HG03064 (cell line): ENCODE results near the gene THBS2.
"Not testable (repeated sequence)": the region's sequence is repeated elsewhere in the genome, so short reads cannot be mapped to it uniquely, and the experiment has no call there.

Source experiments
- ATAC-seq: cut with Tn5 transposase; IDR thresholded peaks from one replicate; pipeline ENCODE4 v1.9.1; 2021; ENCODE audit warnings: low read depth; ENCODE audit not compliant: unreplicated experiment

Gene THBS2

DNA sequence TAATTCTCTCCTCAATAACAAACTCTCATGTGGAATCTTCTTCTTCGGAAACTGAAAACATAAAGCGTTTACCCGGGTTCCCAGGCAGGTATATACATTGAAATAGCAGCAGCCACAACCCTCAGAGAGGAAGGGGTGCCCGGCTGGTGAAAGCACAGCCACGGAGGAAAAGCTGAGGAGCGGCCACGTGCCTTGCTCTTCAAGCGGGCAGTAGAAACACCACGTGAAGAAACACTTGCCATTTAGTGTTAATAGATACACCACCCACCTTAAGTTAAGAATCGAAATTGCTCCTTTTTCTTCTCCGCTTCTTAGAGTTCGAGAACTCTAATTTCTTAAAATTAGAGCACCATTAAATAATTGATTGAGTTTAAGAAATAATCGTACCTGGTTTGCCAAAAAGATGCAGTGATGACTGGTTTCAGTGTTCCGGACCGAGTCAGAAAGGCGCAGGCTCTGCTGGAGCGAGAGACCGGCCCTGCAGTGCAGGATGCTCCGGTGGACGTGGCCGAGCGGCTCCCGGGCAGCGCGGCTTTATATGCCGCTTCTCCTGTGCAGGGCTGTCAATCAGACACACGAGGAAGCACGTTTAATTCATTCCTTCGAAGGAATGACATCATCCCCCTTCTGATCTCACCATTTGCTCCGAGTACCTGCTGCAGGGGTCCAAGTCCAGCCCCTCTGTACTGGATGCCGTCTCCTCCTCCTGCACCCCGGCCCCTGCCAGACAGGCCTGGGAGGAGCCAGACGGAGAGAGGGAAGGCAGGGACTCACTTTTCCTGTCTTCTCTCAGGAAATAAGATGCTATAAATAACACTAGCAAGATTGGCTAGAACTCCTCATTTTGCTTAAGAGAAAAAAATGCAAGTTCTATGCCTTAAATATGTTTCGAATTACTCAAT, at the start of gene THBS2:
THBS2 (minus strand) TSS at position 510 of the 902 bp plus-strand sequence. CDS start 3,062 bp downstream, outside the sequence.
- ATAC-seq: no peak

DNA sequence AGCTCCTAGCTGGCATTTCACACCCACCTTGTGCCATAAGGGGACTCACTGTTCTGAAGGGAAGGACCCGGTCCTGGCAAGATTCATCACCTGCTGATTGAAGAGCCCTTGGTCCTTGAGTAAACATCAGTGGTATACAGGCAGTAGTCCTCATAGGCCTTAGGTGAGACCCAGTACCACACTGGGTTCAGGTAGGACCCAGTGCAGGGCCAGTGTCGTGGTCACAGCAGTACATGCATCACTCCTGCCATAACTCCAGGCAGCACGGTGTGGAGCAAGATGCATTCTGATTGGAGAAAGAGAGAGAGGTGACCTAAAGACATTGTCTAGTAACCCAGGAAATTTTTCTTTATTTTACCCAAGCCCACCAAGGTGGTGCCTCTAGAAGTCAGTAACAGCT, 49.1 kb upstream of the THBS2 start:
- ATAC-seq: no peak

DNA sequence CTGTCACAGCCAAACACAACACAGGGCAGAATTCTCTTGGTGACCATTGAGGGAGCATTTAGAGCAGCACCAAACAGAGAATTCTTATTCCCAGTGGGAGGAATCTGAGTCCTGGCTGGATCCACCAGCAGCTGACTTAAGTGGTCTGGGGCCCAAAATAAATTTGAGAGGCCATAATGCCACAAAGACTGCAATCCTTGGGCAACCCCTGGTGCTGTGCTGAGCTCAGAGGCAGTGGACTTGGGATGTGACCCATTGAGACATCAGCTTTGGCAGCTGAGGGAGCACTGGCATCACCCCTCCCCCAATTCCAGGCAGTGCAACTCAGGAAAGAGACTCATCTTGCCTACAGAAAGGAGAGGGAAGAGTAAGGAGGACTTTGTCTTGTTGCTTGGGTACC, 48.6 kb upstream of the THBS2 start:
- ATAC-seq: no peak

DNA sequence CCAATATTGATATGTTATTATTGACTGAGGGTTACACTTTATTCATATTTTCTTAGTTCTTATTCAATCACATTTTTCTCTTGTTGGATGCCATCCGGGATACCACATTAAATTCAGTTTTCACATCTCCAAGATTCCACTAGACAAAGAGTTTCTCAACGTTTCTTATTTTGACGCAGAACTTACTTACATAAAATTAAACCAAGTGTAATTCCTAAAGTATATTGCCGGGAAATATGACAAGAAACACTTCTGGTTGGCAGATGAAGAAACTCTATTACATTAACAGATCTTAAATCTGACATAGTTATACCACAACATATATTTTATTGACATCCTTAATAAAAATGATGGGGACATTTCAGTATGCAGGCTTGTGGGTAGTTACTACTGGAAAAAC, 47.3 kb upstream of the THBS2 start:
- no peak for ATAC-seq

DNA sequence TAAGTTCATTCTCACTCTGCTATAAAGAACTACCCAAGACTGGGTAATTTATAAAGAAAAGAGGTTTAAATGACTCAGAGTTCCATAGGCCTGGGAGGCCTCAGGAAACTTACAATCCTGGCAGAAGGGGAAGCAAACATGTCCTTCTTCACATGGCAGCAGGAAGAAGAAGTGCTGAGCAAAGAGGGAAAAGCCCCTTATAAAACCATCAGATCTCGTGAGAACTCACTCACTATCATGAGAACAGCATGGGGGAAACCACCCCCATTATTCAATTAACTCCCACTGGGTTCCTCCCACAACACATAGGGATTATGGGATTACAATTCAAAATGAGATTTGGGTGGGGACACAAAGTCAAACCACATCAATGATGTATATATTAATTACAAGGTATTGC, 45.0 kb upstream of the THBS2 start:
- ATAC-seq: not testable (repeated sequence)

DNA sequence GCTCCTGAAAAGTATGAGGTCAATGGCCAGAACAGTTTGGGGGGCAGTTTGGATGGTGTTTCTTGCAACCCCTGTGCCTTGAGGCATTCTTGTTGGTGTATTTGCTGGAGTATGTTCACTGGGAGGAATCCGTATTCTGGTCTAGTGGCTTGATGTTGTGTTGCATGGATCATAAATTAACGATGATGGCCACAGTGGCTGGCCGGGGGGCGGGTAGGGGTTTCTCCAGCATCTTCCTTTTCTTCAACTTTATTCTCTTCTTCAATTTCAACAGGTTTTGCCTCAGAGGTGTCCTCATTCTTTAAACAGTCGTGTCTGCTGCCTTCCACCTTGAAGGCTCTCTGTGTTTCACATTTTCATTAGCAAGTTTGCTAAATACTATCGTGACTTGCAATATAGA, 43.0 kb upstream of the THBS2 start:
- ATAC-seq: no peak

DNA sequence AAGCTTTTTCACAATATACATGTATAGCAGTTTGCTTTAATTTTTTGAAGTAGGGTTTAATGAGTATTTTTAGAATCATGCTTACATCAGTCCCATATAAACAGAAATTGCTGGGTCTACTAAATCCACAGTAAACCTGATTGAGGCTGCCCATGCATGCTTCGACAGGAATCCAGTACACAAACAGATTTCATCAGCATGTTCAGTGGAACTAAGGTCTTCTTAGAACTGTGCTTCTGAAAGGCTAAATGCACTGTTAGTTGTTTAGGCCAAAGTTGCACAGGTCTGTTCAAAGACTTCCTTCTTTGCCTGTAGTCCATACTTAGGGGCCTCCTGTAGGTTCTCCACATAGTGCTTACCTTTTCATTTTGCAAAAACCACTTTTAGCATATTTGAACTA, 42.5 kb upstream of the THBS2 start:
- no peak for ATAC-seq

DNA sequence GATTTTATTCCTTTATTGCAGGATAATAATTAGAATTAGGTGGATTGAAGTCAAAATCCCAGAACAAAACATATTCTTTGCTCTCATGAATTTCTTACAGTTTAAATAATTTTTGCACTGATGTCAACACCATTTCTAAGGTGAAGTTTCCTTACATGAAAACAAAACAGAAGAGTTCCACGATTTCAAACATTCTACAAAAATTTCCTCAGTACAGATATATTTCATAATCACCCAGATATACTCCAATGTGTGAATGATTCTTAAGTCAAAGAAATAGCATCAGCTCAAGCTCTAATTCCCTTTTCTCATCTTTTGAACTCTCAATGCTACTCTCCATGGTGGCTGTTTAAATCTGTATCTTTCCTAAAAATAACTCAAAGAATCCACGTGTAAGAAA, 39.5 kb upstream of the THBS2 start:
- ATAC-seq: no peak

DNA sequence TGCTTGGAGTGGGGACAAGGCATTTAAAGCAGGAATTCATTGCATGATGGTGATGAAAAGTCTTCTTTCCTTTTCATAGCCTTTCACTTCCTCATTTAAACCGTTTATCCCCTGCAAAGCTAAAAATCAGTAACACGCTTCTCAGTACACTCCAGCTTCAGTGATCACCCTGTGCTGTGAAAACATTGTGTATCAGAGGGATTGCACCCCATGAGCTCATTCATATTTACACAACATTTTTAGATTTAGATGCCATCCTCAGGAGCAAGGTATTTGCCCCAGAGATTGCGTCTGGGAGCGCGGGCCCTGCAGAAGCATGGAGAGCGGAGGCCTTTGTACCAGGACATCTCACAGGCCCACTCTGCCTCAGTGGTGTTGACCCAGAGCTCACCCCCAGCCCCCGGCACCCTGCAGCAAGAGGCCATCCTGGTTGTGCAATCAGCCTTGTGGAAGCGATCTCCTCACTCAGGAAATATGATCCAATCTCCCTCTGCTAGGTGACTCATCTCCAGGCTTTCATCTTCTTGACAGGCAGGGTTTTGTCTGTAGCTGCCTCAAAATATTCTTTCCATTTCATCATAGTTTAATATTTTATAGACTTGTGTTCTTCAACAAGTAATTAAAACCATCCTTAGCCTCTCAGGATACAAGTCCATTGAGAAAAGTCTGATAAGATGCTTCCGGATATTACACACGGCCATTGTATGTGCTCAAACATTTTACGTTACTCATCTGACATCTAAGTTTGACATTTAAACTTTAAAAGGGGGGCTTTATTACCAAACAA, 38.9 kb upstream of the THBS2 start:
- ATAC-seq: no peak

DNA sequence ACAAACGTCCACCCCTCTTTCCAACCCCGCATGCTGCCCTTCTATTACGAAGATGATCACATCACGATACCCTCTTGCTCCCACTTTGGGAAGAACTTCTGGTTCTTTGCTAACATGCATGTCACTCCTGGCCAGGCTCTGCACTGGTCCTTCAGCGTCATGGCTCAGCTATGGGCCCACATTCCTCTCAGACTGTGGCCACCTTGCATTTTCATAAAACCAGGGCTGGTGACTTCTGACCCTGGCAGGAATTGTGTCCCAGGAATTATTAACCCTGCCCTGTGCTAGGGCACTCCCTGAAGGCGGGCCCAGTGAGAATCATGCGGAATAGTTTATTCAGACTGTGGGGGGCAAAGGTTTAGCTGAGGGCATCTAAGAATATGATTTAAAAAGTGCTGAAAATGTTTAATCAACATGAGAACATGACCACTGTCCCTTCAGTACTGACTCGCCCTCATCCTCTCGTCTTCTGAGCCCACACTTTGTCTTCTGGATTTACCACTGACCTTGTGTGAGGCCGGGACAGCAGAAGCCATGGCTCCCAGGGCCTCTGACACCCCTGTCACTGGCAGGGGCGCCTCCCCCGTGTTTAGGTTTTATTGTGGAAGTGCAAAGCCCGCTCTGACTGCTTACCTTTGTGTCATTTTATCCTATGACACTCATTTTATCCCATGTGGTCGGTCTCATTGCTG, 38.1 kb upstream of the THBS2 start:
- no peak for ATAC-seq

DNA sequence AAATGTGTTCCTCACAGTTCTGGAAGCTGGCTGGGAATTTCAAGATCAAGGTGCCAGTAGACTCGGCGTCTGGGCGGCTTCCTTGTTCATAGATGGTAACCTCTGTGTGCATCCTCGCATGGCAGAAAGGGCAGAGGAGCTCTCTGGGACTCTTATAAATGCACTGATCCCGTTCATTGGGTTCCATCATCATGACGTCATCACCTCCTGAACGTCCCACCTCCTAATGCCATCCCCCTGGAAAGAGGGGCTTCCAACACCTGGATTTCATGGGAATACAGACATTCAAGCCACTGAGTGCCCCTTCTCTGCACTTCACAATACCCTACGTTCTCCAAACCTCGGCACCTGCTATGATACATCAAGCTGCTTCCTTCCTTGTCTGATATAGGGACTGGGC, 37.5 kb upstream of the THBS2 start:
- ATAC-seq: no peak

DNA sequence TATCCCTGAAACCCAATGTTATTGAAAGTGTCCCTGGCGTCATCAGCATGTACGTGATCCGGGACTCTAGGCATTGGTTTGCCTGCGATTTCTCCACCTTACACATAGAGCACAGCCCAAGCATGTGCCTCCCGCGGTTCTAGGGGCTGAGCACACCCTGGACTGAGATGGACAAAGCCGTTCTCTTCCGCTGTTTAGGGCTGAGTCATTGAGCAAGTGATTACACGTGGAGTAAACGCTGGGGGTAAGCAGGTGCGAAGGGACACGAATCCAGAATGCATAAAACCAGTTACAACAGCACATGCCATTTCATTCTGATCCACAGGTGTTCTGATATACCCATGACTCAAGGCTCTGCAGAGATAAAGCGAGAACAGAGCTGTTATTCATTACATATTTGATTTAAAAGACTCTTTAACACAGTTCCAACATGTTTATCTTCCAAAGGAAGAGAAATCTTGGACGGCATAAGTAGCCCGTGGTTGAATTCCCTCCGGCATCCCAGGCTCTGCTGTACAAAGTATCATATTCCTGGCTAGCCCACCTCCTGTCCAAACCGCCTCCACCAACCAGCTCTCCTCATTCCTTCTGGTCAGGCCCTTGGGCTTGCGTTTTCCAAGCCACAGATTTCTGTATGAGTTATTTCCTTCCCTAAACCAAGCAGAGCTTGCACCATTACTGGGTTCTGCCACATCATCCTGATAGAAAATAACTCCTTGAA, 36.1 kb upstream of the THBS2 start:
- ATAC-seq: no peak

DNA sequence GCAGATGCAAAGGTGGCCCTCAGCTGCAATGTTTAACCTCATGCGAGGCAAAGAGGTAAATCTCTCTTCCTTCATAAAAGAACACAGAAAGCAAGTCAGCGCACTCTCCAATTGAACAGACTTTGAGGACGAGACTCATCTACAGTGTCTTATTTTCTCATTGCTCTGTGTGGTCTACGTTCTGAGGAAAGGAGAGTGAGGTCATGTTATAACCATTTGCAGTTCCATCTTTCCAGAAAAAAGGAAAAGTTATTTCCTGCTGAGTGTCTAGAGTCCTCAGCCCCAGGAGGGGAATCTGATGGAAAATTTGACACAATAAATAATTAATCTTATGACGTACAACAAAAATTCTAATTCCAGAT, 35.6 kb upstream of the THBS2 start:
- ATAC-seq: no peak

DNA sequence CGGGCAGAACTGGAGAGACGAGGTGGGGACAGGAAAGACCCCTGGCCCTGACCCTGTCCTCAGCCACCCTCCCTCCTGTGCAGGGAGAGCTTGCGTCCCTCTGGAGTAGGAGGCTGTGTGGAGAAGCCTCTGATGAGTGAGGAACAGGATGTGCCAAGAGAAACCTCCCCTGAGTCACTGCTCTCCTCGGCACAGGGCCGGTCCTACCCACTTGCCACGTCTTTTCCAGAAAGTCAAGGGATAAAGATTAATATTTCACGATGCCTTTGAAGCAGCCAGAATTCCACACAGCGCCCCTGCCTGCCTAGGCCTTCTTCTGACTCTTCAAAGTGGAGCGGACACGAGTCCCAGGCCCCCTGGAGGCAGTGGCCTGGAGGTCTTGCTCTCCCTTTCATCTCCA, 34.9 kb upstream of the THBS2 start:
- no peak for ATAC-seq

DNA sequence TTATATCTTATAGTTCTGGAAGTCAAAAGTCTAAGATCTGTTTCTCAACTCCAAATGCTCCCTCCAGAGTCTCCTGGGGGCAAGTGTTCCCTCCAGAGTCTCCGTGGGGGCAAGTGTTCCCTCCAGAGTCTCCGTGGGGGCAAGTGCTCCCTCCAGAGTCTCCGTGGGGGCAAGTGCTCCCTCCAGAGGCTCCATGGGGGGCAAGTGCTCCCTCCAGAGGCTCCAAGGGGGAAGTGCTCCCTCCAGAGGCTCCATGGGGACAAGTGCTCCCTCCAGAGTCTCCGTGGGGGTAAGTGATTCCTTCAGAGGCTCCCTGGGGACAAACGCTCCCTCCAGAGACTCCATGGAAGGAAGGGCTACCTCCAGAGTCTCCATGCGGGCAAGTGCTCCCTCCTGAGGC, 34.0 kb upstream of the THBS2 start:
- ATAC-seq: no peak

DNA sequence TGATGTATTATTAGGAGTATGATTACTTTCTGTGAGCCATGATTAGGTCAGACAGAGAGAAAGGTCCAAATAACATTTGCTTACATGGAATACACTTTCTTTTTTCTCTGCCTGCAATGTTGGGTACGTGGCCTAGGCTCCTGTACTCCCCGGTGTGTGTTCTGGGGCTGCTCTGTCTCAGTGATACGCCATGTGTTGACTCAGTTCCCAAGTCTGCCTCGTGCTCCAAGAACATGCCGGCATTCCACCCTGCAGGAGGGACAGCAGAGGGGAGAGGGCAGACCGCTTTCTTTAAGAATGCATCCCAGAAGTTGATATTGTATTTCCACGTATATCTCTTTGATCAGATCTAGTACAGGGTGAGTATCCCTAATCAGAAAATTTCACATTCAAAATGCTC, 33.3 kb upstream of the THBS2 start:
- ATAC-seq: no peak

DNA sequence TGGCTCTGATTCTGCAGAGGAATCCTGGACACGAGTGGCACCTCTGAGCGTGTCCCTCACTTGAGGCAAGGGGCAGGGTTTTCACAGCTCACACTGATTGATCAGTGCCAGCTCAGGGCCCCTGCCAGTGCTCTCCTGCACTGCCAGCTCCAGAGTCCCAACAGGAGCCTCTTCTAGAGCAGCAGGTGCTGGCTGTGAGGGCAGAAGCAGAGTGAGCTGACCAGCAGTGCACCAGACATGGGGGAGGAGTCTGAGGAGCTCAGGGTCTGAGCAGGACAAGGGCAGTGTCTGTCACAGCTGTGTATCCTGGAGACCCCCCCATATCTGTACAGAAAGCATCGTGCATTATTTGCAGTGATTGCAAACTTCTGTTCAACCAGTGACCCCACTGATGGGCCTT, 31.5 kb upstream of the THBS2 start:
- no peak for ATAC-seq

DNA sequence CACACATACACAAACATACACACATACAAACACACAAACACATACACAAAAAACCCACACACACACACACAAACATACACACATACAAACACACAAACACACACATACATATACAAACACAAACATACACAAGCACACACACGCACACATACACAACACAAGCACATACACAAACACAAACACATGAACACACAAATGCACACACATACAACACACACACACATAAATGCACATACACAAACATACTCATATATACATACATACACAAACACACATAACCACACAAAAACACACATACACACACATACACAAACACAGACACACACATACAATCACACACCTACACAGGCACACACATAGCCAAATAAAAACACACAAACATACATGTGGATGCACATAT, 30.3 kb upstream of the THBS2 start:
- ATAC-seq: no peak

DNA sequence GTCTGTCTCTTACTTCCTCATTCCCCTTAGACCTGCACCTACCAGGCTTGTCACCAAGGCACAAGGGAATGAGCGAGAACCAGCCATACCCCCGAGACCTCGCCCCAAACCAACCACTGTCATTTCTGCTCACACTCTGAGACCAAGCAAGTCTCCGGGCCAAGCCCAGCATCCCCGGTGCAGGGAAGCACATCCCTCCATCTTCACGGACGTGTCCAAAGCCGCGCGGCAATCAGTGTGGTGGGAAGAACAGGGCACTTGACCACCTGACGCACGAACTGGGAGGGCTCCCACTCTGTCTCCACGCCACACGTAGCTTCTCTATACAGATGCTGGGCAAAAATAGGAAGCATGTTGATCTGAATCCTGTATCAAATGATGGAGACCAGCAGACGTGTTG, 28.4 kb upstream of the THBS2 start:
- no peak for ATAC-seq

DNA sequence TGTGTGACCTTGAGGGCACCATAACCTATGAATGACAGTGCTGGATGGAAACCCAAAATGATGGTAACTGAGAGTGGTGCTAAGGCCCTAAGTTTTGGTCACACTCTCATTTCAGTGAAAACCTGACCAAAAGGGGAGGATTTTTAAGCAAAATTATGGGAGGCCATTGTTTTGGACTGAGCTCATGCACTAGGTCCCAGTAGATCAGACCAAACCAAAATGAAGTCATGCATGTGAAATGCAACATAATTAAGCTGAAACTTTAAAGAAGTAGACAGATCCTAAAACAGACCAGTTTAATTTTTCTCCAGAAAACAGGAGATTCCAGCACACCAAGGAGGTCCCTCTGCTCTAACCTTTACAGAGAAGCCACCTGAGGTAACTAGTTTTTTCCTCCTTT, 24.0 kb upstream of the THBS2 start:
- no peak for ATAC-seq

DNA sequence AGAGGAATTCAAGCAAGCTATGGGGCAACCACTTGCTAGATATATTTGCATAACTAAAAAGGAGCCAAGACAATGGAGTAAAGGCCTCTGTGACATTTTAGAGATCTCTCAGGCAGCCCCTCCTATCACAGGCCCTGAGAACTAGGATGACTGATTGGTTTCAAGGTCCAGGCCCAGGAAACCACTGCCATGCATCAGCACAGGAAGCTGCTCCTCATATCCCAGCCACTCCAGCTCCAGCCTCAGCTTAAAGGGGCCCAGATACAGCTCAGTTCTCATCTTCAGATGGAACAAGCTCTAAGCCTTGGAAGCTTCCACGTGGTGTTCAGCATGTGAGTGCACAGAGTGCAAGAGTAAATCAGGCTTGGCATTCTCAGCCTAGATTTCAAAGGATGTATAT, 21.1 kb upstream of the THBS2 start:
- ATAC-seq: no peak
